ENCODE measurements around the gene OLFML2B.

The OLFML2B gene

DNA sequence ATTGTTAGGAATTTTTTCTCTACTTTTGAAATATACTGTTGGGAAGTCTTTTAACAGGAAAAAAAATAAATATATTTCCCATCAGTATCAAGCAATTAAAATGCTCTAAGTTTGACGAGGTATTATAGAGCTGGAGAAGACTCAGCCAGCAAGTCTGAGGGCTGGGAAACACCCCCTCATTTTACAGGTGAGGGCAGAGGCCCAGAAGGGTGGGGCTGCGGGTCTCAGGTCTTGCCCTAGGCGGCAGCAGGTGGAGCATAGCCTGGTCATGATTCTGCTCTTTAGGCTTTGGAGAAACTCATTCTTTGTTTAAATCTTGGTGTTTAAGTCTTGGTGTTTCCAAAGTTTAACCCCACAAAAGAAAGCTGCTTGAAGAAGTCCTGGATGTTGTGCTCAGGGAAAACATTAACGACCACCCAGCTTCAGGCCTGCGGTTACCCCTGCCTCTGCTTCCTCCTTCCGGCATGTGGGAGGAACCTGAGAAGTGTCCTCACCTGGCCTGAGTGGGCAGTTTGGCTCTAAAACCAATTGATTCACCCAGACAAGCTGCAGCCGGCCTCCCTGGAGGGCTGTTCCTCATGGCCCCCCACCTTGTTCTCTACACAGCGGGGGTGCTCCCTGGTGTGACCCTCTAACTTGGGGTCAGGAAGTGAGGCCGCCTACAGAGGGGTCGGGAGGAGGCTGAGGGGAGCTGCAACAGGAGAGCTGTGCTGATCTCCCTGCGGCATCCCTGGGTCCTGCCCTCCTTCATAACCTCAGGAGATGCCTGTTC is 41.7 kb downstream of the OLFML2B start:
- ChIA-PET CTCF (no interaction called here), POLR2A (no interaction called here)
- Histone ChIP-seq H3K9me3 (ENCODE audit: control insufficient read depth, insufficient read depth, low read depth, low read length) (no peaks in the 10 kb centered on the region), H3K4me3 (ENCODE audit: low read depth, low read length) (no peak overlapping the region), H3K4me1 (ENCODE audit: control insufficient read depth, insufficient read depth, low read length) (no peaks in the 10 kb centered on the region), H3K27ac (ENCODE audit: extremely low read depth, low read depth, low read length) (no peak overlapping the region), H3K36me3 (ENCODE audit: control insufficient read depth in 2 of 2, insufficient read depth in 1 of 2, low read length in 2 of 2) (no peaks in the 10 kb centered on the region)
- TF ChIP-seq ZNF571 (tag by site-specific recombination; IDR thresholded peaks at IDR 0.05) (no peak), ZFP69B (tag by site-specific recombination; IDR thresholded peaks at IDR 0.05) (no peak), ZNF529 (tag by site-specific recombination; IDR thresholded peaks at IDR 0.05; ENCODE audit: insufficient replicate concordance) (no peak), ZNF169 (tag by site-specific recombination; IDR thresholded peaks at IDR 0.05) (no peak), TSHZ1 (tag by site-specific recombination; IDR thresholded peaks at IDR 0.05; ENCODE audit: borderline replicate concordance) (no peak), ZNF521 (tag by site-specific recombination; IDR thresholded peaks at IDR 0.05) (no peak), ZNF133 (tag by site-specific recombination; IDR thresholded peaks at IDR 0.05) (no peak), ZNF610 (tag by site-specific recombination; IDR thresholded peaks at IDR 0.05; ENCODE audit: borderline replicate concordance) (no peak), ZNF280D (tag by site-specific recombination; IDR thresholded peaks at IDR 0.05) (no peak), SALL2 (tag by site-specific recombination; IDR thresholded peaks at IDR 0.05; ENCODE audit: borderline replicate concordance) (no peak), ZBTB1 (tag by site-specific recombination; IDR thresholded peaks at IDR 0.05) (no peak), ZNF530 (tag by site-specific recombination; IDR thresholded peaks at IDR 0.05; ENCODE audit: low read depth) (no peak), CTCF (tag by site-specific recombination; IDR thresholded peaks at IDR 0.05) (no peak), ZNF266 (tag by site-specific recombination; IDR thresholded peaks at IDR 0.05; ENCODE audit: low read depth) (no peak), ZXDB (tag by site-specific recombination; IDR thresholded peaks at IDR 0.05) (no peak)
- TF ChIP-seq, protein P1, sequence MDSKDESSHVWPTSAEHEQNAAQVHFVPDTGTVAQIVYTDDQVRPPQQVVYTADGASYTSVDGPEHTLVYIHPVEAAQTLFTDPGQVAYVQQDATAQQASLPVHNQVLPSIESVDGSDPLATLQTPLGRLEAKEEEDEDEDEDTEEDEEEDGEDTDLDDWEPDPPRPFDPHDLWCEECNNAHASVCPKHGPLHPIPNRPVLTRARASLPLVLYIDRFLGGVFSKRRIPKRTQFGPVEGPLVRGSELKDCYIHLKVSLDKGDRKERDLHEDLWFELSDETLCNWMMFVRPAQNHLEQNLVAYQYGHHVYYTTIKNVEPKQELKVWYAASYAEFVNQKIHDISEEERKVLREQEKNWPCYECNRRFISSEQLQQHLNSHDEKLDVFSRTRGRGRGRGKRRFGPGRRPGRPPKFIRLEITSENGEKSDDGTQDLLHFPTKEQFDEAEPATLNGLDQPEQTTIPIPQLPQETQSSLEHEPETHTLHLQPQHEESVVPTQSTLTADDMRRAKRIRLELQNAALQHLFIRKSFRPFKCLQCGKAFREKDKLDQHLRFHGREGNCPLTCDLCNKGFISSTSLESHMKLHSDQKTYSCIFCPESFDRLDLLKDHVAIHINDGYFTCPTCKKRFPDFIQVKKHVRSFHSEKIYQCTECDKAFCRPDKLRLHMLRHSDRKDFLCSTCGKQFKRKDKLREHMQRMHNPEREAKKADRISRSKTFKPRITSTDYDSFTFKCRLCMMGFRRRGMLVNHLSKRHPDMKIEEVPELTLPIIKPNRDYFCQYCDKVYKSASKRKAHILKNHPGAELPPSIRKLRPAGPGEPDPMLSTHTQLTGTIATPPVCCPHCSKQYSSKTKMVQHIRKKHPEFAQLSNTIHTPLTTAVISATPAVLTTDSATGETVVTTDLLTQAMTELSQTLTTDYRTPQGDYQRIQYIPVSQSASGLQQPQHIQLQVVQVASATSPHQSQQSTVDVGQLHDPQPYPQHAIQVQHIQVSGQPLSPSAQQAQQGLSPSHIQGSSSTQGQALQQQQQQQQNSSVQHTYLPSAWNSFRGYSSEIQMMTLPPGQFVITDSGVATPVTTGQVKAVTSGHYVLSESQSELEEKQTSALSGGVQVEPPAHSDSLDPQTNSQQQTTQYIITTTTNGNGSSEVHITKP (tag by site-specific recombination; IDR thresholded peaks at IDR 0.05), result no peak

All from HEK293 (cell line).